Keratinocyte (primary cell): Measurements from ENCODE around the gene EGF. TPM values are rescaled to one million over a fixed set of nuclear protein-coding genes. Genes with fewer than 3 reads are reported as not detected.

ENCODE experiments used
- DNase-seq: peaks from one replicate; pipeline ENCODE4 v3.0.0-alpha.2; 2011; ENCODE audit warnings: low read depth, missing footprints, low spot score
- FAIRE-seq: peaks from 2 replicates; lab custom pipeline; 2011; peaks lifted over from hg19 to GRCh38; lab: Jason Lieb, UNC
- H2AFZ ChIP-seq: 2 replicates; pipeline ENCODE4 v1.6.0; 2012; ENCODE audit warnings: low read length, control low read depth, inconsistent platforms; ENCODE audit not compliant: control insufficient read depth
- H3K27ac ChIP-seq: 2 replicates; pipeline ENCODE4 v1.5.1; 2011; ENCODE audit warnings: low read length; ENCODE audit not compliant: control insufficient read depth, insufficient read depth
- H3K27me3 ChIP-seq: 3 replicates; pipeline ENCODE4 v1.6.0; 2011; ENCODE audit warnings: low read length; ENCODE audit not compliant: control insufficient read depth, insufficient read depth; ENCODE audit errors: extremely low read depth
- H3K36me3 ChIP-seq, 2 experiments: 2 replicates in 1 of 2; 3 replicates in 1 of 2; pipeline ENCODE4 v1.5.1; 2011; ENCODE audit warnings: low read length in 2 of 2, mild to moderate bottlenecking in 1 of 2; ENCODE audit not compliant: control insufficient read depth in 2 of 2, insufficient read depth in 2 of 2; ENCODE audit errors: extremely low read depth in 1 of 2
- H3K4me1 ChIP-seq: 3 replicates; pipeline ENCODE4 v1.5.1; 2011; ENCODE audit warnings: low read length; ENCODE audit not compliant: control insufficient read depth, insufficient read depth; ENCODE audit errors: extremely low read depth
- H3K4me2 ChIP-seq: 3 replicates; pipeline ENCODE4 v1.6.0; 2011; ENCODE audit warnings: low read depth, low read length; ENCODE audit not compliant: control insufficient read depth, insufficient read depth; ENCODE audit errors: extremely low read depth
- H3K4me3 ChIP-seq, 3 experiments: fragments of 200-600 bp in 1 of 3; sonication (generic) in 1 of 3; 2 replicates in 2 of 3; 3 replicates in 1 of 3; pipeline ENCODE4 v1.5.1; 2011 to 2016; ENCODE audit warnings: low read length in 3 of 3, mild to moderate bottlenecking in 3 of 3, control low read depth in 2 of 3, inconsistent platforms in 1 of 3, low read depth in 1 of 3, mixed read lengths in 1 of 3, mixed run types in 1 of 3, moderate library complexity in 1 of 3; ENCODE audit not compliant: control insufficient read depth in 2 of 3, insufficient read depth in 2 of 3; ENCODE audit errors: extremely low read depth in 1 of 3
- H3K79me2 ChIP-seq: 2 replicates; pipeline ENCODE4 v1.6.0; 2012; ENCODE audit warnings: low read length; ENCODE audit not compliant: control insufficient read depth, insufficient read depth
- H3K9ac ChIP-seq: 3 replicates; pipeline ENCODE4 v1.6.0; 2011; ENCODE audit warnings: low read length; ENCODE audit not compliant: control insufficient read depth, insufficient read depth; ENCODE audit errors: extremely low read depth
- H3K9me1 ChIP-seq: 3 replicates; pipeline ENCODE4 v1.6.0; 2011; ENCODE audit warnings: low read length; ENCODE audit not compliant: control insufficient read depth, insufficient read depth; ENCODE audit errors: extremely low read depth
- H3K9me3 ChIP-seq: 2 replicates; pipeline ENCODE4 v1.5.1; 2012; ENCODE audit warnings: low read depth, low read length; ENCODE audit not compliant: control insufficient read depth
- H4K20me1 ChIP-seq: 3 replicates; pipeline ENCODE4 v1.6.0; 2011; ENCODE audit warnings: low read length; ENCODE audit not compliant: control insufficient read depth, insufficient read depth; ENCODE audit errors: extremely low read depth
- EZH2 ChIP-seq: IDR thresholded peaks from one replicate; pipeline ENCODE4 v1.6.1; 2012; ENCODE audit warnings: inconsistent platforms, mild to moderate bottlenecking, low read length, moderate library complexity
- dilution Hi-C: fragments of 300-500 bp; cut with MboI; formaldehyde crosslinking; loops from one replicate; pipeline ENCODE4 v1.7.0; 2020; ENCODE audit warnings: low sequenced_read_pairs; ENCODE audit not compliant: extremely low pct_ligation_motif_present
- polyA plus RNA-seq, 5 experiments: library from polyadenylated mRNA; depleted of rRNA in 3 of 5; stranded (reverse) in 3 of 5; stranded (forward) in 1 of 5; unstranded in 1 of 5; fragments of >200 nt; gene quantifications; 1 replicate in 1 of 5; 2 replicates in 3 of 5; 3 replicates in 1 of 5; pipeline versions ENCODE4 v1.2.1 to v1.2.3, GENCODE V29; 2011 to 2012; ENCODE audit warnings: missing spikeins in 2 of 5, low read depth in 1 of 5, low replicate concordance in 1 of 5
- TF ChIP-seq, protein P1 (sequence below), 3 experiments: IDR thresholded peaks in 1 of 3; conservative IDR thresholded peaks in 1 of 3; optimal IDR thresholded peaks in 1 of 3; 2 replicates in 2 of 3; 3 replicates in 1 of 3; pipeline versions ENCODE3 to v1.5.1; 2011; ENCODE audit warnings: low read length in 3 of 3, mild to moderate bottlenecking in 3 of 3, moderate library complexity in 2 of 3, control low read depth in 1 of 3, inconsistent platforms in 1 of 3; ENCODE audit not compliant: insufficient read depth in 2 of 3; ENCODE audit errors: extremely low read depth in 1 of 3

Gene EGF
- polyA plus RNA-seq, 1 donor (not counting 4 experiments of a cell fraction or from before 2014, with no cell fraction given), result 1.3 TPM

DNA sequence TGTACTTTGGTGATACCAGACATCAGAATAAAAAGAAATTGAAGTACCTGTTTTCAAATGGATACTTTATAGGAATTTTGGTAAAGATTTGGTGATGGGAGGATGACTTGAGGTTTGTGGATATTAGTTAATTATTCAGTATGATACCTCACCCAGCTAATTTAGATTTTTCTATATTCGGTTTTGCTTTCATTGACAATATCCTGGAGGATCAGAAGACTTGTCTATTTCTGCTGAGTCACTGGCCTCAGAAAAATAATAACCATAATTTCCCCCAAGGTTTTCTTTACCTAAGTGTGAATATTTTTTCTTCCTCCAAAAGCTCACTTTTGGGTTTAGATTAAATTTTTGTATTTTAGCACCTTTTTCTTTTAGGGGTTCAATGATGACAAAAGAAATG, 100.2 kb downstream of the EGF start:
- H3K27me3 ChIP-seq, result no peaks in the 10 kb centered on the region
- no peaks in the 10 kb centered on the region for H4K20me1 ChIP-seq
- no peak overlapping the region for H2AFZ ChIP-seq
- H3K4me2 ChIP-seq, result no peak overlapping the region
- DNase-seq (no peak), FAIRE-seq (no peak)
- TF ChIP-seq EZH2, result no peak
- TF ChIP-seq, protein P1, sequence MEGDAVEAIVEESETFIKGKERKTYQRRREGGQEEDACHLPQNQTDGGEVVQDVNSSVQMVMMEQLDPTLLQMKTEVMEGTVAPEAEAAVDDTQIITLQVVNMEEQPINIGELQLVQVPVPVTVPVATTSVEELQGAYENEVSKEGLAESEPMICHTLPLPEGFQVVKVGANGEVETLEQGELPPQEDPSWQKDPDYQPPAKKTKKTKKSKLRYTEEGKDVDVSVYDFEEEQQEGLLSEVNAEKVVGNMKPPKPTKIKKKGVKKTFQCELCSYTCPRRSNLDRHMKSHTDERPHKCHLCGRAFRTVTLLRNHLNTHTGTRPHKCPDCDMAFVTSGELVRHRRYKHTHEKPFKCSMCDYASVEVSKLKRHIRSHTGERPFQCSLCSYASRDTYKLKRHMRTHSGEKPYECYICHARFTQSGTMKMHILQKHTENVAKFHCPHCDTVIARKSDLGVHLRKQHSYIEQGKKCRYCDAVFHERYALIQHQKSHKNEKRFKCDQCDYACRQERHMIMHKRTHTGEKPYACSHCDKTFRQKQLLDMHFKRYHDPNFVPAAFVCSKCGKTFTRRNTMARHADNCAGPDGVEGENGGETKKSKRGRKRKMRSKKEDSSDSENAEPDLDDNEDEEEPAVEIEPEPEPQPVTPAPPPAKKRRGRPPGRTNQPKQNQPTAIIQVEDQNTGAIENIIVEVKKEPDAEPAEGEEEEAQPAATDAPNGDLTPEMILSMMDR (optimal IDR thresholded peaks at IDR 0.05 in 1 of 3, IDR thresholded peaks at IDR 0.05 in 1 of 3, conservative IDR thresholded peaks at IDR 0.05 in 1 of 3; ENCODE audit: extremely low read depth in 1 of 3, insufficient read depth in 2 of 3, low read length in 3 of 3), result no peak
- no peak overlapping the region for H3K4me3 ChIP-seq
- no peaks in the 10 kb centered on the region for H3K79me2 ChIP-seq
- H3K36me3 ChIP-seq, result no peaks in the 10 kb centered on the region
- H3K9ac ChIP-seq, result no peak overlapping the region
- dilution Hi-C loops, result no loop called here
- H3K27ac ChIP-seq, result no peak overlapping the region
- no peaks in the 10 kb centered on the region for H3K9me3 ChIP-seq
- H3K9me1 ChIP-seq, result no peaks in the 10 kb centered on the region
- H3K4me1 ChIP-seq, result no peaks in the 10 kb centered on the region

DNA sequence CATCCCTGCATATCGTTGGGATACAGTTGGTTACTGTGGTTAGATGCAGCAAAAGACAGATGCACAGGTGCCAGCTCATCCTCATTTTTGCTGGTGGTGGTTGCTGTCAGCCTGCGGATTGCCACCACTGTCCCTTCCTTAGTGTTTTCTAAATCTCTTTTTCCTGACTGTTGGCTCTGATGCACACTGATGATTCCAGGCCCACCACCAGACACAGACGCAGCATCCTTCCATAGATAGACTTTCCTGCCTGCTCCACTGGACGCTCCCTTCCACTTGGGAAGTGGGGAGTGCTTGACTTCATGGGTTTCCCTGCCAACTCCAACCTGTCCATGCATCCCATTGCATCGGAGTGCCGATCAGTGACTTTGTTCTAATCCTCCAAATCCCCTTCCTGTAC, 101.5 kb downstream of the EGF start:
- Histone ChIP-seq H3K27me3 (no peaks in the 10 kb centered on the region), H3K4me2 (no peak overlapping the region), H4K20me1 (no peaks in the 10 kb centered on the region), H3K9me3 (no peaks in the 10 kb centered on the region), H3K36me3 (no peaks in the 10 kb centered on the region), H2AFZ (no peak overlapping the region), H3K9ac (no peak overlapping the region), H3K4me1 (no peaks in the 10 kb centered on the region), H3K27ac (no peak overlapping the region), H3K79me2 (no peaks in the 10 kb centered on the region), H3K4me3 (no peak overlapping the region), H3K9me1 (no peaks in the 10 kb centered on the region)
- dilution Hi-C loops, result no loop called here
- DNase-seq (no peak), FAIRE-seq (no peak)
- TF ChIP-seq EZH2, result no peak
- TF ChIP-seq, protein P1 (optimal IDR thresholded peaks at IDR 0.05 in 1 of 3, IDR thresholded peaks at IDR 0.05 in 1 of 3, conservative IDR thresholded peaks at IDR 0.05 in 1 of 3; ENCODE audit: extremely low read depth in 1 of 3, insufficient read depth in 2 of 3, low read length in 3 of 3), result no peak
